OCI-LY1 (cell line): ENCODE data around the gene TCF23.

Experiments used
- H2AFZ ChIP-seq: fragments of 200-600 bp; sonication (generic), shearing (Covaris generic); 2 replicates; pipeline ENCODE4 v1.6.0; 2014; ENCODE audit warnings: antibody characterized with exemption, mild to moderate bottlenecking, low read length
- H3F3A ChIP-seq: fragments of 200-600 bp; sonication (generic), shearing (Covaris generic); 2 replicates; pipeline ENCODE4 v1.6.0; 2014; ENCODE audit warnings: mild to moderate bottlenecking, antibody characterized with exemption, low read length, moderate library complexity; ENCODE audit not compliant: insufficient read depth
- H3K27ac ChIP-seq: fragments of 200-600 bp; sonication (generic); 2 replicates; pipeline ENCODE4 v1.5.1; 2014; ENCODE audit warnings: low read length, mixed run types, mild to moderate bottlenecking, low read depth; ENCODE audit not compliant: poor library complexity, severe bottlenecking
- H3K27me3 ChIP-seq: fragments of 200-600 bp; sonication (generic); 2 replicates; pipeline ENCODE4 v1.6.0; 2014; ENCODE audit warnings: antibody characterized with exemption, mild to moderate bottlenecking, low read length, moderate library complexity; ENCODE audit not compliant: insufficient read depth
- H3K36me3 ChIP-seq: fragments of 200-600 bp; sonication (generic); 2 replicates; pipeline ENCODE4 v1.6.1; 2014; ENCODE audit warnings: mild to moderate bottlenecking, antibody characterized with exemption, low read length, moderate library complexity, mixed read lengths; ENCODE audit not compliant: insufficient read depth
- H3K4me1 ChIP-seq: fragments of 200-600 bp; sonication (generic); 2 replicates; pipeline ENCODE4 v1.5.1; 2014; ENCODE audit warnings: mild to moderate bottlenecking, low read length, moderate library complexity; ENCODE audit not compliant: insufficient read depth, severe bottlenecking
- H3K4me2 ChIP-seq: fragments of 200-600 bp; sonication (generic), shearing (Covaris generic); 2 replicates; pipeline ENCODE4 v1.6.1; 2014; ENCODE audit warnings: low read length
- H3K4me3 ChIP-seq: fragments of 200-600 bp; sonication (generic); 2 replicates; pipeline ENCODE4 v1.5.1; 2014; ENCODE audit warnings: low read length, low read depth, mild to moderate bottlenecking, mixed read lengths; ENCODE audit not compliant: poor library complexity, severe bottlenecking
- H3K79me2 ChIP-seq: fragments of 200-600 bp; shearing (Covaris generic); 2 replicates; pipeline ENCODE4 v1.6.1; 2016; ENCODE audit warnings: mixed run types, low read length, mixed read lengths; ENCODE audit not compliant: insufficient read depth
- H3K9ac ChIP-seq: fragments of 200-600 bp; sonication (generic), shearing (Covaris generic); 2 replicates; pipeline ENCODE4 v1.6.1; 2014; ENCODE audit warnings: mild to moderate bottlenecking, low read length, mixed read lengths
- H3K9me2 ChIP-seq: fragments of 200-600 bp; sonication (generic), shearing (Covaris generic); 2 replicates; pipeline ENCODE4 v1.6.1; 2014; ENCODE audit warnings: low read depth, mild to moderate bottlenecking, low read length, mixed read lengths
- H3K9me3 ChIP-seq: fragments of 200-600 bp; shearing (Covaris generic); 2 replicates; pipeline ENCODE4 v1.6.1; 2014; ENCODE audit warnings: low read length, mixed read lengths
- H4K20me1 ChIP-seq: fragments of 200-600 bp; sonication (generic), shearing (Covaris generic); 2 replicates; pipeline ENCODE4 v1.6.0; 2016; ENCODE audit warnings: mild to moderate bottlenecking, low read length; ENCODE audit not compliant: insufficient read depth
- EZH2 ChIP-seq: fragments of 200-600 bp; sonication (generic), shearing (Covaris generic); IDR thresholded peaks from 2 replicates; pipeline ENCODE4 v1.8.0; 2017; ENCODE audit warnings: borderline replicate concordance, mixed run types, mild to moderate bottlenecking, antibody characterized with exemption, low read length, moderate library complexity, mixed read lengths
- TF ChIP-seq, protein P1 (sequence below): fragments of 200-600 bp; sonication (generic), shearing (Covaris generic); IDR thresholded peaks from 2 replicates; pipeline ENCODE4 v1.5.1; 2017; ENCODE audit warnings: mild to moderate bottlenecking, antibody characterized with exemption, low read length, moderate library complexity, mixed read lengths

TCF23 gene

DNA sequence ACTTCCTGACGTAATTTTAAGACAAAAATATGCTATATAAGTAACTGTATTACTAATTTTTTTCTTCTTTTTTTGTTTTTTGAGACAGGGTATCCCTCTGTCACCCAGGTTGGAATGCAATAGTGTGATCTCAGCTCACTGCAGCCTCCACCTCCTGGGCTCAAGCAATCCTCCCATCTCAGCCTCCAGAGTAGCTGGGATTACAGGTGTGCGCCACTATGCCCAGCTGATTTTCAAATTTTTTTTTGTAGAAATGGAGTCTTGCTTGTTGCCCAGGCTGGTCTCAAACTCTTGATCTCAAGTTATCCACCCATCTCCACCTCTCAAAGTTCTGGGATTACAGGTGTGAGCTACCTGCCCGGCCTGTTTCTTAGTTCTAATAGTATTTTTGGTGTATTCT lies 29.7 kb downstream of the TCF23 start:
- Histone ChIP-seq H3K9me2 (no peaks in the 10 kb centered on the region), H3K79me2 (no peaks in the 10 kb centered on the region), H3F3A (no peaks in the 10 kb centered on the region), H3K4me3 (no peak overlapping the region), H3K9ac (no peak overlapping the region), H4K20me1 (no peaks in the 10 kb centered on the region), H3K9me3 (no peaks in the 10 kb centered on the region), H3K36me3 (no peaks in the 10 kb centered on the region), H3K4me2 (no peak overlapping the region), H3K4me1 (no peaks in the 10 kb centered on the region), H3K27me3 (no peaks in the 10 kb centered on the region), H2AFZ (no peak overlapping the region), H3K27ac (no peak overlapping the region)
- TF ChIP-seq EZH2: no peak
- TF ChIP-seq, protein P1, sequence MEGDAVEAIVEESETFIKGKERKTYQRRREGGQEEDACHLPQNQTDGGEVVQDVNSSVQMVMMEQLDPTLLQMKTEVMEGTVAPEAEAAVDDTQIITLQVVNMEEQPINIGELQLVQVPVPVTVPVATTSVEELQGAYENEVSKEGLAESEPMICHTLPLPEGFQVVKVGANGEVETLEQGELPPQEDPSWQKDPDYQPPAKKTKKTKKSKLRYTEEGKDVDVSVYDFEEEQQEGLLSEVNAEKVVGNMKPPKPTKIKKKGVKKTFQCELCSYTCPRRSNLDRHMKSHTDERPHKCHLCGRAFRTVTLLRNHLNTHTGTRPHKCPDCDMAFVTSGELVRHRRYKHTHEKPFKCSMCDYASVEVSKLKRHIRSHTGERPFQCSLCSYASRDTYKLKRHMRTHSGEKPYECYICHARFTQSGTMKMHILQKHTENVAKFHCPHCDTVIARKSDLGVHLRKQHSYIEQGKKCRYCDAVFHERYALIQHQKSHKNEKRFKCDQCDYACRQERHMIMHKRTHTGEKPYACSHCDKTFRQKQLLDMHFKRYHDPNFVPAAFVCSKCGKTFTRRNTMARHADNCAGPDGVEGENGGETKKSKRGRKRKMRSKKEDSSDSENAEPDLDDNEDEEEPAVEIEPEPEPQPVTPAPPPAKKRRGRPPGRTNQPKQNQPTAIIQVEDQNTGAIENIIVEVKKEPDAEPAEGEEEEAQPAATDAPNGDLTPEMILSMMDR: no peak

- no peak overlapping the region for H3K4me3 ChIP-seq
- H3K4me1 ChIP-seq: no peaks in the 10 kb centered on the region
- no peaks in the 10 kb centered on the region for H3K79me2 ChIP-seq
- no peak overlapping the region for H3K4me2 ChIP-seq
- H3F3A ChIP-seq: no peaks in the 10 kb centered on the region
- no peak overlapping the region for H2AFZ ChIP-seq
- H3K9ac ChIP-seq: no peak overlapping the region
- TF ChIP-seq EZH2: no peak
- TF ChIP-seq, protein P1: no peak
- no peaks in the 10 kb centered on the region for H4K20me1 ChIP-seq
- no peaks in the 10 kb centered on the region for H3K36me3 ChIP-seq
- H3K27me3 ChIP-seq: no peaks in the 10 kb centered on the region
- H3K9me3 ChIP-seq: no peaks in the 10 kb centered on the region
- no peak overlapping the region for H3K27ac ChIP-seq
- H3K9me2 ChIP-seq: no peaks in the 10 kb centered on the region
These were observed 30.7 kb downstream of the TCF23 start for GRCh38 chr2:27179344-27180000.

DNA sequence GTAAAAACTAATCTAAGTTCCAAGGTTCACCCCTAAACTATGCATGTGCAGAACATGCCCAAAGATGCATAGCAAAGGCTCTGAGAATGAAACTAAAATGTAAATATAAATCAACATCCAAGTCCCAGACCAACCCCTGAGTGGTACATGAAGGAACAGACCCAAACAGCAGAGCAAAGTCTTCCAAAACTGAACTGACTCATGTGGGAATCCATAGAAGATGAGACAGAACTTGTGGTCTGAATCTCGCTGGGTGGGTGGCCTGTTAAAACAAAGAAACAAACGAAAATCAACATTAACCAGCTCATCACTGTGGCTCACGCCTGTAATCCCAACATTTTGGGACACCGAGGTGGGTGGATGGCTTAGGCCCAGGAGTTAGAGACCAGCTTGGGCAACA lies 33.5 kb downstream of the TCF23 start:
- Histone ChIP-seq H3K9ac (no peak overlapping the region), H3K9me3 (no peaks in the 10 kb centered on the region), H3K79me2 (no peaks in the 10 kb centered on the region), H3K27ac (no peak overlapping the region), H3K36me3 (no peaks in the 10 kb centered on the region), H2AFZ (no peak overlapping the region), H3K4me2 (no peak overlapping the region), H3K27me3 (no peaks in the 10 kb centered on the region), H3F3A (no peaks in the 10 kb centered on the region), H4K20me1 (no peaks in the 10 kb centered on the region), H3K4me1 (no peaks in the 10 kb centered on the region), H3K4me3 (no peak overlapping the region), H3K9me2 (no peaks in the 10 kb centered on the region)
- TF ChIP-seq, protein P1: no peak
- TF ChIP-seq EZH2: no peak
